ENCODE results near the gene DNASE1L2.

DNASE1L2 gene

GRCh38 chr16:2286550-2286949 is 50.3 kb downstream of the DNASE1L2 start:
- no peak for DNase-seq (ENCODE audit: insufficient read length, low spot score)
- FAIRE-seq = no peak
- TF ChIP-seq CTCF (IDR thresholded peaks at IDR 0.05; ENCODE audit: insufficient read depth, missing control alignments) = no peak

DNA sequence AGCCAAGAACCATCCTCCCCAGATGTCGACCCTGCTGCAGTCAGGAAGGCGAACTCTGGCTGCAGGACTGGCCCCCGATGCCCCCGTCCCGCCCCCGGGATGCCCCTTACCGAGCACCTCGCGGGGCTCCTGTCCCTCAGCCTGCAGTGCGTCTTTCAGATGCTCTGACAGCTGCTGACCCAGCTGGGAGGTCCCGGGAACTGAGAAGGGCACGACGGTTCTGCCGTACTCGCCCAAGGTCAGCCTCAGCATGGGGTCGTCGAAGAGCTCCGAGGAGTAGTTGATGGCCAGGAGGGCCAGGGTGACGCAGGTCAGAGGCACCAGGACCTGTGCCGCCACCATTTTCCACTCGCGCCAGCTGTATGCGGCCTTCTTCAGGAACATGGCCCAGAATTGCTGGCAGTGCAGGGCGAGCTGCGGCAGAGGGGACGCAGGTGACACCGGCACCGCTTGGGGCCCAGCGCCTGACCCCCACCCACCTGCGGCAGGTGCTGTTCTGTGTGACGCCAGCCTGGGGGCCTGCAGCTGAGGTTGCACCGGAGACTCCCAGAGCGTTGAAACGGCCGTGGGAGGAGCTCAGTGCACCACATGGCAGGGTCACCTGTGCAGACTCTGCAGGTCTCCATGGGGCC is 51.8 kb downstream of the DNASE1L2 start:
- no peak for FAIRE-seq
- DNase-seq (ENCODE audit: insufficient read length, low spot score) = no peak

More for the DNA sequence above, 51.8 kb downstream of the DNASE1L2 start:
- TF ChIP-seq CTCF (IDR thresholded peaks at IDR 0.05; ENCODE audit: insufficient read depth, missing control alignments) = no peak
